ENCODE measurements around the gene DYNLT1. TPM values are rescaled to one million over a fixed set of nuclear protein-coding genes. Genes with fewer than 3 reads are reported as not detected.
"Not testable (repeated sequence)": the region's sequence is repeated elsewhere in the genome, so short reads cannot be mapped to it uniquely, and the experiment has no call there.

The DYNLT1 gene
- total RNA-seq, 4 donors from 2014 or later: 36.6 to 80.0 (median 49.1) TPM

- no peak for DNase-seq (ENCODE audit: low spot score in 2 of 2)
- no peak overlapping the region for H3K27ac ChIP-seq
- H3K9me3 ChIP-seq: no peaks in the 10 kb centered on the region
- no peaks in the 10 kb centered on the region for H3K4me1 ChIP-seq
- peaks cover 0 to 74% (median 27%) of the 10 kb centered on the region in 3 donors for H3K36me3 ChIP-seq
- TF ChIP-seq CTCF (IDR thresholded peaks at IDR 0.05) (no peak), POLR2A (IDR thresholded peaks at IDR 0.05) (no peak), EP300 (IDR thresholded peaks at IDR 0.05) (no peak)
- WGBS, 2 donors: 92 to 94% methylated on average over 11 to 12 of the region's 12 CpGs
- no peak overlapping the region for H3K4me3 ChIP-seq
- no peaks in the 10 kb centered on the region for H3K27me3 ChIP-seq
These were observed 36.3 kb downstream of the DYNLT1 start for GRCh38 chr6:158608221-158608620.

GRCh38 chr6:158607411-158608170, 37.0 kb downstream of the DYNLT1 start:
- H3K4me3 ChIP-seq: no peak overlapping the region
- DNase-seq (ENCODE audit: low spot score in 2 of 2): no peak
- peaks cover 0 to 72% (median 27%) of the 10 kb centered on the region in 3 donors for H3K36me3 ChIP-seq
- H3K27ac ChIP-seq: no peak overlapping the region
- 91% methylated on average over 12 to 14 of the region's 14 CpGs for WGBS, 2 donors
- H3K27me3 ChIP-seq: no peaks in the 10 kb centered on the region
- no peaks in the 10 kb centered on the region for H3K9me3 ChIP-seq
- TF ChIP-seq POLR2A (IDR thresholded peaks at IDR 0.05): no peak
- no peak for TF ChIP-seq CTCF (IDR thresholded peaks at IDR 0.05)
- no peak for TF ChIP-seq EP300 (IDR thresholded peaks at IDR 0.05)
- no peaks in the 10 kb centered on the region for H3K4me1 ChIP-seq

- Histone ChIP-seq H3K9me3 (no peaks in the 10 kb centered on the region), H3K4me3 (no peak overlapping the region), H3K4me1 (no peaks in the 10 kb centered on the region), H3K27ac (no peak overlapping the region), H3K36me3 (peaks cover 0 to 71% (median 27%) of the 10 kb centered on the region in 3 donors), H3K27me3 (no peaks in the 10 kb centered on the region)
- TF ChIP-seq CTCF (IDR thresholded peaks at IDR 0.05) (no peak), EP300 (IDR thresholded peaks at IDR 0.05) (no peak), POLR2A (IDR thresholded peaks at IDR 0.05) (no peak)
- DNase-seq (ENCODE audit: low spot score in 2 of 2): no peak
- 94 to 98% methylated on average over 7 of the region's 7 CpGs for WGBS, 2 donors
These were observed 37.6 kb downstream of the DYNLT1 start for GRCh38 chr6:158606935-158607334.

- H3K27me3 ChIP-seq; DNase-seq (ENCODE audit: low spot score in 2 of 2); H3K4me3 ChIP-seq; H3K4me1 ChIP-seq; H3K9me3 ChIP-seq; H3K27ac ChIP-seq: not testable (repeated sequence)
- whole genome bisulfite sequencing, 2 donors: 82 to 94% methylated on average over 15 of the region's 15 CpGs
- H3K36me3 ChIP-seq: peaks cover 0 to 71% (median 27%) of the 10 kb centered on the region in 3 donors
These were observed 38.5 kb downstream of the DYNLT1 start for GRCh38 chr6:158606011-158606410.

- no peak overlapping the region for H3K27ac ChIP-seq
- no peak for TF ChIP-seq POLR2A (IDR thresholded peaks at IDR 0.05)
- no peak for TF ChIP-seq EP300 (IDR thresholded peaks at IDR 0.05)
- peak; percentile 60 to 75 (median 64) for TF ChIP-seq CTCF (IDR thresholded peaks at IDR 0.05)
- H3K4me1 ChIP-seq: no peaks in the 10 kb centered on the region
- peaks cover 0 to 67% (median 25%) of the 10 kb centered on the region in 3 donors for H3K36me3 ChIP-seq
- H3K27me3 ChIP-seq: no peaks in the 10 kb centered on the region
- H3K9me3 ChIP-seq: no peaks in the 10 kb centered on the region
- WGBS, 2 donors: 37 to 41% methylated on average over 13 of the region's 13 CpGs
- peak; percentile 25 to 77 for DNase-seq (ENCODE audit: low spot score in 2 of 2)
- no peak overlapping the region for H3K4me3 ChIP-seq
These were observed 39.2 kb downstream of the DYNLT1 start for GRCh38 chr6:158605266-158605878.
